Measurements from ENCODE around the gene NAA10.
"Not testable (repeated sequence)": the region's sequence is repeated elsewhere in the genome, so short reads cannot be mapped to it uniquely, and the experiment has no call there.

The NAA10 gene

DNA sequence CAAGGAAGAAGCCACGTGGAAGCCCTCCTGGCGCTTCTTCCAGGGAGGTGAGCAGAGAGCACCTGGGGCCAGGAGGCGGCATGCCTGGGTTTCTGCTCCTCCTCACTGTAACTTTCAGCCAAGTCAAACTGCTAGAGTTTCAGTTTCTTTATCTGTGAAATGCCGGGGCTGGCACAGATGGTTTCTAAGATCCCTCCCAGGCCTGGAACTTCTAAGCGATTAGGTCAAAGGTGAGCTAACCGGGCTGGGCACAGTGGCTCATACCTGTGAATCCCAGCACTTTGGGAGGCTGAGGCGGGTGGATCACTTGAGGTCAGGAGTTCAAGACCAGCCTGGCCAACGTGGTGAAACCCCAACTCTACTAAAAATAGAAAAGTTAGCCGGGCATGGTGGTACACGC is 45.6 kb upstream of the NAA10 start:
- Histone ChIP-seq H3K27me3 (ENCODE audit: control insufficient read depth in 1 of 2, insufficient read depth in 1 of 2, low read length in 2 of 2) (peaks cover 0 to 11% of the 10 kb centered on the region in 2 experiments), H3K36me3 (ENCODE audit: control insufficient read depth in 1 of 2, insufficient read depth in 2 of 2, low read depth in 1 of 2, low read length in 2 of 2) (peaks cover 0 to 17% of the 10 kb centered on the region in 2 experiments)
- not testable (repeated sequence) for H2BK120ac ChIP-seq (ENCODE audit: low read depth, low read length); H3K9ac ChIP-seq (ENCODE audit: low read length); H3K4me1 ChIP-seq (ENCODE audit: control insufficient read depth, insufficient read depth, low read depth, low read length); DNase-seq; H3K27ac ChIP-seq (ENCODE audit: low read length, poor library complexity, severe bottlenecking); H3K4me3 ChIP-seq (ENCODE audit: insufficient read depth in 1 of 2, low read depth in 1 of 2, low read length in 2 of 2); H3K18ac ChIP-seq (ENCODE audit: low read depth in 1 of 2, low read length in 2 of 2); H2BK15ac ChIP-seq (ENCODE audit: low read depth, poor library complexity, severe bottlenecking); H3K4me2 ChIP-seq (ENCODE audit: low read length, poor library complexity, severe bottlenecking); H2AFZ ChIP-seq (ENCODE audit: low read depth, low read length); H4K8ac ChIP-seq (ENCODE audit: low read length); H2BK12ac ChIP-seq (ENCODE audit: low read length in 2 of 2); H3K14ac ChIP-seq (ENCODE audit: low read length in 2 of 2); H3K23ac ChIP-seq (ENCODE audit: low read length in 2 of 2); H4K91ac ChIP-seq (ENCODE audit: low read length); H2AK5ac ChIP-seq (ENCODE audit: low read length, severe bottlenecking); H3K4ac ChIP-seq (ENCODE audit: low read depth in 1 of 2, low read length in 2 of 2); H3K79me1 ChIP-seq (replicated peaks; ENCODE audit: low read length, poor library complexity, severe bottlenecking); H3K9me3 ChIP-seq (ENCODE audit: control insufficient read depth, low read length); H2BK5ac ChIP-seq (ENCODE audit: low read depth, low read length, poor library complexity, severe bottlenecking)
- 95% methylated on average over 6 of the region's 10 CpGs for WGBS

GRCh38 chrX:153974726-153975286 is 40.0 kb upstream of the NAA10 start:
- H2BK12ac ChIP-seq (ENCODE audit: low read length in 2 of 2), result peak overlapping the region in 1 of 2 experiments; percentile 88
- H2BK120ac ChIP-seq (ENCODE audit: low read depth, low read length), result no peak overlapping the region
- H2BK5ac ChIP-seq (ENCODE audit: low read depth, low read length, poor library complexity, severe bottlenecking), result no peak overlapping the region
- H3K14ac ChIP-seq (ENCODE audit: low read length in 2 of 2), result no peak overlapping the region
- H3K4me3 ChIP-seq (ENCODE audit: insufficient read depth in 1 of 2, low read depth in 1 of 2, low read length in 2 of 2), result peak overlapping the region in 1 of 2 experiments; percentile 84
- no peaks in the 10 kb centered on the region for H3K9me3 ChIP-seq (ENCODE audit: control insufficient read depth, low read length)
- no peak overlapping the region for H4K91ac ChIP-seq (ENCODE audit: low read length)
- no peak overlapping the region for H3K4me2 ChIP-seq (ENCODE audit: low read length, poor library complexity, severe bottlenecking)
- peak overlapping the region in 1 of 2 experiments; percentile 24 for H3K18ac ChIP-seq (ENCODE audit: low read depth in 1 of 2, low read length in 2 of 2)
- no peaks in the 10 kb centered on the region for H3K27me3 ChIP-seq (ENCODE audit: control insufficient read depth in 1 of 2, insufficient read depth in 1 of 2, low read length in 2 of 2)
- no peak for DNase-seq
- H2AFZ ChIP-seq (ENCODE audit: low read depth, low read length), result no peak overlapping the region
- 95% methylated on average over 3 of the region's 3 CpGs for WGBS
- H3K4ac ChIP-seq (ENCODE audit: low read depth in 1 of 2, low read length in 2 of 2), result no peak overlapping the region
- no peak overlapping the region for H3K9ac ChIP-seq (ENCODE audit: low read length)
- no peak overlapping the region for H2BK15ac ChIP-seq (ENCODE audit: low read depth, poor library complexity, severe bottlenecking)
- no peak overlapping the region for H2AK5ac ChIP-seq (ENCODE audit: low read length, severe bottlenecking)
- H3K23ac ChIP-seq (ENCODE audit: low read length in 2 of 2), result no peak overlapping the region
- peaks cover 8% of the 10 kb centered on the region for H3K4me1 ChIP-seq (ENCODE audit: control insufficient read depth, insufficient read depth, low read depth, low read length)
- no peaks in the 10 kb centered on the region for H3K36me3 ChIP-seq (ENCODE audit: control insufficient read depth in 1 of 2, insufficient read depth in 2 of 2, low read depth in 1 of 2, low read length in 2 of 2)
- no peak overlapping the region for H4K8ac ChIP-seq (ENCODE audit: low read length)
- H3K27ac ChIP-seq (ENCODE audit: low read length, poor library complexity, severe bottlenecking), result no peak overlapping the region
- H3K79me1 ChIP-seq (replicated peaks; ENCODE audit: low read length, poor library complexity, severe bottlenecking), result no peaks in the 10 kb centered on the region

DNA sequence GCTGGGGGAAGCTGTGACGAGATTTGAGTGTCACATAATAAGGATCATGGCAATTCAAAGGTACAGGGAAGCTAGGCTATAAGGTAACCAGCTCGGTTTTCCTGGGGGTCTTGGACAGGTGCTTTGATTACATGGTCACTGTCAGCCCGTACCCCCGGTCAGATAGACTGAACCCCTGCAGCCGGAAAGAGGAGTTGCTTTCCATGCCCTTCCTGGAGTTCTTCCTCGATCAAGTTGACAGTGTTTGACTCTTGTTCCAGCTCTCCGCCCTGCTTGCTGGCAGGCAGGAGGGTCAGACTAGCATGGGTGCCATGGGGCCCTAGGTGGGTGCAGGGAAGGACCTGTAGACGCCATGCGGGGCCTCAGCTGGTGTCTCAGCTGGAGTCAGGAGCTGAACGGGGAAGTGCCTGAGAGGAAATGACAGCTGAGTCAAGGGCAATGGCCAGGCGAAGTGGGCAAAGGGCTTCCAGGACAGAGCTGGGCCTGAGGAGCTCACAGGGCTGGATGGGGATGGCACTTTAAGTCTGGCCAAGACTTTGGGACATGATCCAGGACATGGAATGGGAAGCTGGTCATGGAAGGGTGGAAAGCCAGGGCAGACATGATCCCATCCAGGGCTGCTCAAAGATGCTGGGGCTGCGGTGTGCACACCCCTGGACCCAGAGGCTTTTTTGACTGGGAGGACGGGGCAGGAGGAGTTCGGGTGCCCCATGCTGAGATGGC is 39.3 kb upstream of the NAA10 start:
- WGBS, result 91% methylated on average over 14 of the region's 14 CpGs
- no peak overlapping the region for H3K4ac ChIP-seq (ENCODE audit: low read depth in 1 of 2, low read length in 2 of 2)
- H3K36me3 ChIP-seq (ENCODE audit: control insufficient read depth in 1 of 2, insufficient read depth in 2 of 2, low read depth in 1 of 2, low read length in 2 of 2), result peaks cover 0 to 3% of the 10 kb centered on the region in 2 experiments
- H3K18ac ChIP-seq (ENCODE audit: low read depth in 1 of 2, low read length in 2 of 2), result no peak overlapping the region
- H2BK15ac ChIP-seq (ENCODE audit: low read depth, poor library complexity, severe bottlenecking), result no peak overlapping the region
- H3K4me3 ChIP-seq (ENCODE audit: insufficient read depth in 1 of 2, low read depth in 1 of 2, low read length in 2 of 2), result peak overlapping the region in 1 of 2 experiments; percentile 84
- peak overlapping the region; percentile 98 for H3K9ac ChIP-seq (ENCODE audit: low read length)
- no peak overlapping the region for H2BK120ac ChIP-seq (ENCODE audit: low read depth, low read length)
- H3K23ac ChIP-seq (ENCODE audit: low read length in 2 of 2), result no peak overlapping the region
- no peak overlapping the region for H4K8ac ChIP-seq (ENCODE audit: low read length)
- no peak overlapping the region for H2BK12ac ChIP-seq (ENCODE audit: low read length in 2 of 2)
- no peak for DNase-seq
- H2AK5ac ChIP-seq (ENCODE audit: low read length, severe bottlenecking), result no peak overlapping the region
- H3K79me1 ChIP-seq (replicated peaks; ENCODE audit: low read length, poor library complexity, severe bottlenecking), result no peaks in the 10 kb centered on the region
- no peak overlapping the region for H3K27ac ChIP-seq (ENCODE audit: low read length, poor library complexity, severe bottlenecking)
- H3K4me2 ChIP-seq (ENCODE audit: low read length, poor library complexity, severe bottlenecking), result no peak overlapping the region
- H3K4me1 ChIP-seq (ENCODE audit: control insufficient read depth, insufficient read depth, low read depth, low read length), result peaks cover 10% of the 10 kb centered on the region
- no peak overlapping the region for H2AFZ ChIP-seq (ENCODE audit: low read depth, low read length)
- H3K14ac ChIP-seq (ENCODE audit: low read length in 2 of 2), result no peak overlapping the region
- H2BK5ac ChIP-seq (ENCODE audit: low read depth, low read length, poor library complexity, severe bottlenecking), result no peak overlapping the region
- no peaks in the 10 kb centered on the region for H3K27me3 ChIP-seq (ENCODE audit: control insufficient read depth in 1 of 2, insufficient read depth in 1 of 2, low read length in 2 of 2)
- no peaks in the 10 kb centered on the region for H3K9me3 ChIP-seq (ENCODE audit: control insufficient read depth, low read length)
- H4K91ac ChIP-seq (ENCODE audit: low read length), result no peak overlapping the region

GRCh38 chrX:153973127-153974002 is 38.5 kb upstream of the NAA10 start:
- H3K4me1 ChIP-seq (ENCODE audit: control insufficient read depth, insufficient read depth, low read depth, low read length), result peaks cover 15% of the 10 kb centered on the region
- no peak overlapping the region for H2BK5ac ChIP-seq (ENCODE audit: low read depth, low read length, poor library complexity, severe bottlenecking)
- no peak overlapping the region for H2BK120ac ChIP-seq (ENCODE audit: low read depth, low read length)
- no peak for DNase-seq
- no peak overlapping the region for H2BK15ac ChIP-seq (ENCODE audit: low read depth, poor library complexity, severe bottlenecking)
- no peak overlapping the region for H3K23ac ChIP-seq (ENCODE audit: low read length in 2 of 2)
- no peak overlapping the region for H2AFZ ChIP-seq (ENCODE audit: low read depth, low read length)
- H2AK5ac ChIP-seq (ENCODE audit: low read length, severe bottlenecking), result no peak overlapping the region
- H3K4me2 ChIP-seq (ENCODE audit: low read length, poor library complexity, severe bottlenecking), result peak overlapping the region; percentile 44
- H3K9me3 ChIP-seq (ENCODE audit: control insufficient read depth, low read length), result no peaks in the 10 kb centered on the region
- peak overlapping the region; percentile 84 to 87 for H3K4me3 ChIP-seq (ENCODE audit: insufficient read depth in 1 of 2, low read depth in 1 of 2, low read length in 2 of 2)
- peak overlapping the region; percentile 37 for H4K8ac ChIP-seq (ENCODE audit: low read length)
- WGBS, result 80% methylated on average over 9 of the region's 20 CpGs
- H3K14ac ChIP-seq (ENCODE audit: low read length in 2 of 2), result peak overlapping the region in 1 of 2 experiments; percentile 1
- peak overlapping the region in 1 of 2 experiments; percentile 21 for H2BK12ac ChIP-seq (ENCODE audit: low read length in 2 of 2)
- peak overlapping the region in 1 of 2 experiments; percentile 70 for H3K18ac ChIP-seq (ENCODE audit: low read depth in 1 of 2, low read length in 2 of 2)
- peak overlapping the region; percentile 98 for H3K9ac ChIP-seq (ENCODE audit: low read length)
- H3K79me1 ChIP-seq (replicated peaks; ENCODE audit: low read length, poor library complexity, severe bottlenecking), result no peaks in the 10 kb centered on the region
- H3K27ac ChIP-seq (ENCODE audit: low read length, poor library complexity, severe bottlenecking), result peak overlapping the region; percentile 59
- H4K91ac ChIP-seq (ENCODE audit: low read length), result no peak overlapping the region
- peak overlapping the region in 1 of 2 experiments; percentile 86 for H3K4ac ChIP-seq (ENCODE audit: low read depth in 1 of 2, low read length in 2 of 2)
- H3K27me3 ChIP-seq (ENCODE audit: control insufficient read depth in 1 of 2, insufficient read depth in 1 of 2, low read length in 2 of 2), result no peaks in the 10 kb centered on the region
- peaks cover 0 to 4% of the 10 kb centered on the region in 2 experiments for H3K36me3 ChIP-seq (ENCODE audit: control insufficient read depth in 1 of 2, insufficient read depth in 2 of 2, low read depth in 1 of 2, low read length in 2 of 2)

Data from mesenchymal stem cell (in vitro differentiated cells and primary cell).